HepG2 (cell line): ENCODE measurements around the gene ZBTB7C. TPM values are rescaled to one million over a fixed set of nuclear protein-coding genes. Genes with fewer than 3 reads are reported as not detected.

Experiments used
- ELF1 ChIP-seq: sonication (generic); formaldehyde crosslinking; IDR thresholded peaks from 2 replicates; pipeline ENCODE4 v1.4.0; 2020; ENCODE audit warnings: missing genetic modification reagents
- GATA4 ChIP-seq: sonication (generic); IDR thresholded peaks from 2 replicates; pipeline ENCODE4 v1.6.1; 2016; ENCODE audit warnings: antibody characterized with exemption, low read depth, borderline replicate concordance
- KAT8 ChIP-seq: IDR thresholded peaks from 2 replicates; pipeline ENCODE4 v1.6.1; 2016; ENCODE audit warnings: missing genetic modification reagents, missing compliant biosample characterization
- MED1 ChIP-seq: sonication (generic); formaldehyde crosslinking; IDR thresholded peaks from 2 replicates; pipeline ENCODE4 v1.4.0; 2020; ENCODE audit warnings: missing genetic modification reagents
- MEF2D ChIP-seq: sonication (generic); formaldehyde crosslinking; IDR thresholded peaks from 2 replicates; pipeline ENCODE4 v1.5.1; 2020; ENCODE audit warnings: mild to moderate bottlenecking, missing genetic modification reagents
- MIXL1 ChIP-seq: IDR thresholded peaks from 2 replicates; pipeline ENCODE4 v1.6.1; 2016
- MTA3 ChIP-seq: sonication (generic); formaldehyde crosslinking; IDR thresholded peaks from 2 replicates; pipeline ENCODE4 v1.4.0; 2020; ENCODE audit warnings: missing genetic modification reagents
- MYC ChIP-seq: sonication (generic); formaldehyde crosslinking; IDR thresholded peaks from 2 replicates; pipeline ENCODE4 v1.9.0; 2021; ENCODE audit warnings: missing genetic modification reagents, borderline replicate concordance
- POLR2A ChIP-seq, 2 experiments: IDR thresholded peaks; 2 replicates each; pipeline ENCODE4 v1.6.1; 2011; ENCODE audit warnings: low read depth in 2 of 2, low read length in 2 of 2, mild to moderate bottlenecking in 1 of 2, moderate library complexity in 1 of 2; ENCODE audit not compliant: insufficient read depth in 1 of 2
- TAF1 ChIP-seq: sonication (generic); formaldehyde crosslinking; IDR thresholded peaks from 2 replicates; pipeline ENCODE4 v1.4.0; 2020; ENCODE audit warnings: missing genetic modification reagents
- ZFX ChIP-seq: sonication (generic); formaldehyde crosslinking; IDR thresholded peaks from 2 replicates; pipeline ENCODE4 v1.4.0; 2020; ENCODE audit warnings: mild to moderate bottlenecking, low read depth, missing genetic modification reagents, moderate library complexity
- ZKSCAN8 ChIP-seq: IDR thresholded peaks from 2 replicates; pipeline ENCODE4 v1.6.1; 2016; ENCODE audit warnings: borderline replicate concordance, missing genetic modification reagents, missing compliant biosample characterization
- ZNF776 ChIP-seq: sonication (generic); formaldehyde crosslinking; IDR thresholded peaks from 2 replicates; pipeline ENCODE4 v1.4.0; 2020; ENCODE audit warnings: mild to moderate bottlenecking, missing genetic modification reagents
- ZSCAN20 ChIP-seq: sonication (generic); formaldehyde crosslinking; IDR thresholded peaks from 2 replicates; pipeline ENCODE4 v1.4.0; 2020; ENCODE audit warnings: missing genetic modification reagents, mild to moderate bottlenecking, borderline replicate concordance
- polyA plus RNA-seq, 8 experiments: library from polyadenylated mRNA; depleted of rRNA in 3 of 8; stranded (reverse) in 7 of 8; unstranded in 1 of 8; fragments of >200 nt; fragmentation: Illumina TruSeq in 4 of 8; extraction: Trizol in 4 of 8; gene quantifications; 2 replicates each; pipeline versions ENCODE4 v1.2.1 to v1.2.3, GENCODE V29; 2011 to 2016; ENCODE audit warnings: low read depth in 4 of 8, missing spikeins in 1 of 8, mixed read lengths in 1 of 8; ENCODE audit not compliant: insufficient read depth in 1 of 8
- total RNA-seq, 5 experiments: library from RNA; depleted of rRNA; stranded (reverse); fragments of >200 nt; fragmentation: Illumina TruSeq; extraction: Trizol; gene quantifications; 2 replicates each; pipeline ENCODE4 v1.2.3, GENCODE V29; 2016; ENCODE audit warnings: low read depth in 1 of 5
- TF ChIP-seq, protein P1 (sequence below): sonication (generic); formaldehyde crosslinking; IDR thresholded peaks from 2 replicates; pipeline ENCODE4 v1.4.0; 2020; ENCODE audit warnings: missing genetic modification reagents
- TF ChIP-seq, protein P2 (sequence below): sonication (generic); formaldehyde crosslinking; conservative IDR thresholded peaks from 2 replicates; pipeline ENCODE4 v1.8.1; 2023; ENCODE audit warnings: missing genetic modification reagents
- TF ChIP-seq, protein P3 (sequence below): sonication (generic); formaldehyde crosslinking; IDR thresholded peaks from 2 replicates; pipeline ENCODE4 v1.9.0; 2022; ENCODE audit warnings: missing genetic modification reagents, mild to moderate bottlenecking, borderline replicate concordance
- TF ChIP-seq, protein P4 (sequence below): sonication (generic); formaldehyde crosslinking; IDR thresholded peaks from 2 replicates; pipeline ENCODE4 v1.5.1; 2020; ENCODE audit warnings: mild to moderate bottlenecking, missing genetic modification reagents, moderate library complexity
- TF ChIP-seq, protein P5 (sequence below): sonication (generic); formaldehyde crosslinking; IDR thresholded peaks from 2 replicates; pipeline ENCODE4 v1.5.1; 2020; ENCODE audit warnings: mild to moderate bottlenecking, missing genetic modification reagents, moderate library complexity
- TF ChIP-seq, protein P6 (sequence below): sonication (generic); formaldehyde crosslinking; IDR thresholded peaks from 2 replicates; pipeline ENCODE4 v1.4.0; 2020; ENCODE audit warnings: missing genetic modification reagents

Gene ZBTB7C
- total and polyA plus RNA-seq, 2 of the 13 experiments (the other 11 are each of a cell fraction or from before 2014, with no cell fraction given) = 0.01 to 0.04 TPM

DNA sequence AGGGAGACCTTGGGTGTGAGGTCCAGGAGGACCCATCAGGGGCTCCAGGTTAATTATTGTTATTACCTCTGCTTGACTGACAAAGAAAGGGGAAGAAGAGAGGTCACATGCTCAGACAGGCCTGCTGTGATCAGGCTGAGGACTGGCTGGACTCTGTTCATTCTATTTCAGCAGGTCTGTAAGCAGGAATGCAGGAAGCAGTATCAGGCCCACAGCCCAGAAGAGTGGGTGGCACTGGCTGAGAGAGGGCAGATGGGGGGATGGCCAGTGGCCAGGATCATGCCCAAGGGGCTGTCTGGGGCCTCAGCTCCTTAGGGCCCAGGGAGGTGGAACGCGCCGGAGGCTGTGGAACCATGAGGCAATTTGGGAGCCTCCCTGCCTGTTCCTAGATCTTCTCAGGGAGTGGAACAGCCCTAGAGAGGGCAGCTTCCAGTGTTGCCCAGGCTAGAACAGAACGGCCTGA lies 43.7 kb upstream of the ZBTB7C start (continued):
- TF ChIP-seq MIXL1 (CRISPR knock-in tag) (peak; percentile 61; the same call in 1 of the 2 replicates), ZSCAN20 (CRISPR knock-in tag) (0 out of 2 replicates have a peak, but pooled peaks have one; percentile 47), ZKSCAN8 (CRISPR knock-in tag) (0 out of 2 replicates have a peak, but pooled peaks have one; percentile 17), ZNF776 (peak; percentile 41; the same call in 1 of the 2 replicates), ELF1 (CRISPR knock-in tag) (peak; percentile 38; the same call in 1 of the 2 replicates), MED1 (peak; percentile 62), ZFX (CRISPR knock-in tag) (peak; percentile 85), KAT8 (CRISPR knock-in tag) (0 out of 2 replicates have a peak, but pooled peaks have one; percentile 34), TAF1 (CRISPR knock-in tag) (peak; percentile 86), MYC (CRISPR knock-in tag) (peak; percentile 61; the same call in 1 of the 2 replicates), GATA4 (0 out of 2 replicates have a peak, but pooled peaks have one; percentile 46), POLR2A (IDR thresholded peaks at IDR 0.05; ENCODE audit: insufficient read depth in 1 of 2, low read depth in 2 of 2, low read length in 2 of 2) (peak; percentile 83 to 88), MEF2D (CRISPR knock-in tag) (0 out of 2 replicates have a peak, but pooled peaks have one; percentile 48), MTA3 (CRISPR knock-in tag) (no peak)
- TF ChIP-seq, protein P1, sequence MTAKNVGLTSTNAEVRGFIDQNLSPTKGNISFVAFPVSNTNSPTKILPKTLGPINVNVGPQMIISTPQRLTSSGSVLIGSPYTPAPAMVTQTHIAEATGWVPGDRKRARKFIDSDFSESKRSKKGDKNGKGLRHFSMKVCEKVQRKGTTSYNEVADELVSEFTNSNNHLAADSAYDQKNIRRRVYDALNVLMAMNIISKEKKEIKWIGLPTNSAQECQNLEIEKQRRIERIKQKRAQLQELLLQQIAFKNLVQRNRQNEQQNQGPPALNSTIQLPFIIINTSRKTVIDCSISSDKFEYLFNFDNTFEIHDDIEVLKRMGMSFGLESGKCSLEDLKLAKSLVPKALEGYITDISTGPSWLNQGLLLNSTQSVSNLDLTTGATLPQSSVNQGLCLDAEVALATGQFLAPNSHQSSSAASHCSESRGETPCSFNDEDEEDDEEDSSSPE (CRISPR knock-in tag) = peak; percentile 29; the same call in 1 of the 2 replicates
- TF ChIP-seq, protein P2, sequence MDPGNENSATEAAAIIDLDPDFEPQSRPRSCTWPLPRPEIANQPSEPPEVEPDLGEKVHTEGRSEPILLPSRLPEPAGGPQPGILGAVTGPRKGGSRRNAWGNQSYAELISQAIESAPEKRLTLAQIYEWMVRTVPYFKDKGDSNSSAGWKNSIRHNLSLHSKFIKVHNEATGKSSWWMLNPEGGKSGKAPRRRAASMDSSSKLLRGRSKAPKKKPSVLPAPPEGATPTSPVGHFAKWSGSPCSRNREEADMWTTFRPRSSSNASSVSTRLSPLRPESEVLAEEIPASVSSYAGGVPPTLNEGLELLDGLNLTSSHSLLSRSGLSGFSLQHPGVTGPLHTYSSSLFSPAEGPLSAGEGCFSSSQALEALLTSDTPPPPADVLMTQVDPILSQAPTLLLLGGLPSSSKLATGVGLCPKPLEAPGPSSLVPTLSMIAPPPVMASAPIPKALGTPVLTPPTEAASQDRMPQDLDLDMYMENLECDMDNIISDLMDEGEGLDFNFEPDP (CRISPR knock-in tag) = 0 out of 2 replicates have a peak, but pooled peaks have one; percentile 21
- TF ChIP-seq, protein P3, sequence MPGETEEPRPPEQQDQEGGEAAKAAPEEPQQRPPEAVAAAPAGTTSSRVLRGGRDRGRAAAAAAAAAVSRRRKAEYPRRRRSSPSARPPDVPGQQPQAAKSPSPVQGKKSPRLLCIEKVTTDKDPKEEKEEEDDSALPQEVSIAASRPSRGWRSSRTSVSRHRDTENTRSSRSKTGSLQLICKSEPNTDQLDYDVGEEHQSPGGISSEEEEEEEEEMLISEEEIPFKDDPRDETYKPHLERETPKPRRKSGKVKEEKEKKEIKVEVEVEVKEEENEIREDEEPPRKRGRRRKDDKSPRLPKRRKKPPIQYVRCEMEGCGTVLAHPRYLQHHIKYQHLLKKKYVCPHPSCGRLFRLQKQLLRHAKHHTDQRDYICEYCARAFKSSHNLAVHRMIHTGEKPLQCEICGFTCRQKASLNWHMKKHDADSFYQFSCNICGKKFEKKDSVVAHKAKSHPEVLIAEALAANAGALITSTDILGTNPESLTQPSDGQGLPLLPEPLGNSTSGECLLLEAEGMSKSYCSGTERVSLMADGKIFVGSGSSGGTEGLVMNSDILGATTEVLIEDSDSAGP (CRISPR knock-in tag) = 0 out of 2 replicates have a peak, but pooled peaks have one; percentile 10
- TF ChIP-seq, protein P4, sequence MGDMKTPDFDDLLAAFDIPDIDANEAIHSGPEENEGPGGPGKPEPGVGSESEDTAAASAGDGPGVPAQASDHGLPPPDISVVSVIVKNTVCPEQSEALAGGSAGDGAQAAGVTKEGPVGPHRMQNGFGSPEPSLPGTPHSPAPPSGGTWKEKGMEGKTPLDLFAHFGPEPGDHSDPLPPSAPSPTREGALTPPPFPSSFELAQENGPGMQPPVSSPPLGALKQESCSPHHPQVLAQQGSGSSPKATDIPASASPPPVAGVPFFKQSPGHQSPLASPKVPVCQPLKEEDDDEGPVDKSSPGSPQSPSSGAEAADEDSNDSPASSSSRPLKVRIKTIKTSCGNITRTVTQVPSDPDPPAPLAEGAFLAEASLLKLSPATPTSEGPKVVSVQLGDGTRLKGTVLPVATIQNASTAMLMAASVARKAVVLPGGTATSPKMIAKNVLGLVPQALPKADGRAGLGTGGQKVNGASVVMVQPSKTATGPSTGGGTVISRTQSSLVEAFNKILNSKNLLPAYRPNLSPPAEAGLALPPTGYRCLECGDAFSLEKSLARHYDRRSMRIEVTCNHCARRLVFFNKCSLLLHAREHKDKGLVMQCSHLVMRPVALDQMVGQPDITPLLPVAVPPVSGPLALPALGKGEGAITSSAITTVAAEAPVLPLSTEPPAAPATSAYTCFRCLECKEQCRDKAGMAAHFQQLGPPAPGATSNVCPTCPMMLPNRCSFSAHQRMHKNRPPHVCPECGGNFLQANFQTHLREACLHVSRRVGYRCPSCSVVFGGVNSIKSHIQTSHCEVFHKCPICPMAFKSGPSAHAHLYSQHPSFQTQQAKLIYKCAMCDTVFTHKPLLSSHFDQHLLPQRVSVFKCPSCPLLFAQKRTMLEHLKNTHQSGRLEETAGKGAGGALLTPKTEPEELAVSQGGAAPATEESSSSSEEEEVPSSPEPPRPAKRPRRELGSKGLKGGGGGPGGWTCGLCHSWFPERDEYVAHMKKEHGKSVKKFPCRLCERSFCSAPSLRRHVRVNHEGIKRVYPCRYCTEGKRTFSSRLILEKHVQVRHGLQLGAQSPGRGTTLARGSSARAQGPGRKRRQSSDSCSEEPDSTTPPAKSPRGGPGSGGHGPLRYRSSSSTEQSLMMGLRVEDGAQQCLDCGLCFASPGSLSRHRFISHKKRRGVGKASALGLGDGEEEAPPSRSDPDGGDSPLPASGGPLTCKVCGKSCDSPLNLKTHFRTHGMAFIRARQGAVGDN (CRISPR knock-in tag) = peak; percentile 81
- TF ChIP-seq, protein P5, sequence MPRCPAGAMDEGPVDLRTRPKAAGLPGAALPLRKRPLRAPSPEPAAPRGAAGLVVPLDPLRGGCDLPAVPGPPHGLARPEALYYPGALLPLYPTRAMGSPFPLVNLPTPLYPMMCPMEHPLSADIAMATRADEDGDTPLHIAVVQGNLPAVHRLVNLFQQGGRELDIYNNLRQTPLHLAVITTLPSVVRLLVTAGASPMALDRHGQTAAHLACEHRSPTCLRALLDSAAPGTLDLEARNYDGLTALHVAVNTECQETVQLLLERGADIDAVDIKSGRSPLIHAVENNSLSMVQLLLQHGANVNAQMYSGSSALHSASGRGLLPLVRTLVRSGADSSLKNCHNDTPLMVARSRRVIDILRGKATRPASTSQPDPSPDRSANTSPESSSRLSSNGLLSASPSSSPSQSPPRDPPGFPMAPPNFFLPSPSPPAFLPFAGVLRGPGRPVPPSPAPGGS (CRISPR knock-in tag) = 0 out of 2 replicates have a peak, but pooled peaks have one; percentile 37
- TF ChIP-seq, protein P6, sequence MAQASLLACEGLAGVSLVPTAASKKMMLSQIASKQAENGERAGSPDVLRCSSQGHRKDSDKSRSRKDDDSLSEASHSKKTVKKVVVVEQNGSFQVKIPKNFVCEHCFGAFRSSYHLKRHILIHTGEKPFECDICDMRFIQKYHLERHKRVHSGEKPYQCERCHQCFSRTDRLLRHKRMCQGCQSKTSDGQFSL (CRISPR knock-in tag) = peak; percentile 43; the same call in 1 of the 2 replicates
